Memory B cell (primary cell): ENCODE measurements around the gene WNT7A.

Experiments
- ATAC-seq: fragments of 150-1000 bp; cut with Tn5 transposase; 2 replicates; pipeline ENCODE4 v1.10.0; 2021; ENCODE audit warnings: low read depth, mild to moderate bottlenecking, moderate library complexity
- DNase-seq, 2 donors: peaks; one replicate each; pipeline ENCODE4 v3.0.0; 2022; ENCODE audit warnings: low spot score in 2 of 2
- H3K27ac Mint-ChIP-seq: one replicate; pipeline ENCODE4 v1.8.0; 2022; ENCODE audit warnings: mild to moderate bottlenecking, moderate library complexity, mixed read lengths
- H3K27me3 Mint-ChIP-seq: one replicate; pipeline ENCODE4 v1.8.0; 2022; ENCODE audit warnings: mixed read lengths
- H3K36me3 Mint-ChIP-seq: one replicate; pipeline ENCODE4 v1.8.0; 2022; ENCODE audit warnings: mild to moderate bottlenecking, mixed read lengths
- H3K4me1 Mint-ChIP-seq: one replicate; pipeline ENCODE4 v1.8.0; 2022; ENCODE audit warnings: mixed read lengths
- H3K4me3 Mint-ChIP-seq: one replicate; pipeline ENCODE4 v1.8.0; 2022; ENCODE audit warnings: mild to moderate bottlenecking, moderate library complexity, mixed read lengths
- H3K9me3 Mint-ChIP-seq: one replicate; pipeline ENCODE4 v1.8.0; 2022; ENCODE audit warnings: mixed read lengths

WNT7A gene

GRCh38 chr3:13879102-13879945 lies 547 bp downstream of the WNT7A start:
- H3K4me3 Mint-ChIP-seq, result no peak overlapping the region
- H3K27me3 Mint-ChIP-seq, result peaks cover 36% of the 10 kb centered on the region
- no peak overlapping the region for H3K27ac Mint-ChIP-seq
- ATAC-seq, result no peak
- H3K4me1 Mint-ChIP-seq, result peaks cover 2% of the 10 kb centered on the region
- H3K9me3 Mint-ChIP-seq, result peaks cover 6% of the 10 kb centered on the region
- no peak for DNase-seq
- H3K36me3 Mint-ChIP-seq, result no peaks in the 10 kb centered on the region

- Mint-ChIP-seq H3K36me3 (no peaks in the 10 kb centered on the region), H3K9me3 (peaks cover 6% of the 10 kb centered on the region), H3K4me1 (peaks cover 2% of the 10 kb centered on the region), H3K27ac (no peak overlapping the region), H3K4me3 (peak overlapping the region; percentile 54), H3K27me3 (peaks cover 33% of the 10 kb centered on the region)
- ATAC-seq (no peak), DNase-seq (no peak)
These were observed 1.4 kb downstream of the WNT7A start for GRCh38 chr3:13878281-13879101.

GRCh38 chr3:13877911-13878280 lies 2.0 kb downstream of the WNT7A start:
- DNase-seq, result no peak
- peaks cover 6% of the 10 kb centered on the region for H3K9me3 Mint-ChIP-seq
- H3K4me3 Mint-ChIP-seq, result no peak overlapping the region
- peaks cover 2% of the 10 kb centered on the region for H3K4me1 Mint-ChIP-seq
- no peak for ATAC-seq
- H3K27ac Mint-ChIP-seq, result no peak overlapping the region
- peaks cover 34% of the 10 kb centered on the region for H3K27me3 Mint-ChIP-seq
- H3K36me3 Mint-ChIP-seq, result no peaks in the 10 kb centered on the region

- Mint-ChIP-seq H3K27ac (no peak overlapping the region), H3K36me3 (no peaks in the 10 kb centered on the region), H3K9me3 (peaks cover 5% of the 10 kb centered on the region), H3K4me3 (no peak overlapping the region), H3K27me3 (peaks cover 28% of the 10 kb centered on the region), H3K4me1 (peaks cover 2% of the 10 kb centered on the region)
- ATAC-seq (no peak), DNase-seq (no peak)
These were observed 3.3 kb downstream of the WNT7A start for GRCh38 chr3:13876451-13877100.

GRCh38 chr3:13874891-13875290 lies 5.0 kb downstream of the WNT7A start:
- peaks cover 6% of the 10 kb centered on the region for H3K9me3 Mint-ChIP-seq
- DNase-seq, result no peak
- no peak overlapping the region for H3K27ac Mint-ChIP-seq
- peaks cover 2% of the 10 kb centered on the region for H3K4me1 Mint-ChIP-seq
- H3K36me3 Mint-ChIP-seq, result no peaks in the 10 kb centered on the region
- H3K4me3 Mint-ChIP-seq, result no peak overlapping the region
- H3K27me3 Mint-ChIP-seq, result peaks cover 23% of the 10 kb centered on the region
- ATAC-seq, result no peak

GRCh38 chr3:13873818-13874217 lies 6.1 kb downstream of the WNT7A start:
- no peak for ATAC-seq
- Mint-ChIP-seq H3K27me3 (peaks cover 24% of the 10 kb centered on the region), H3K9me3 (peaks cover 12% of the 10 kb centered on the region)

GRCh38 chr3:13872451-13872850 lies 7.4 kb downstream of the WNT7A start:
- no peaks in the 10 kb centered on the region for H3K36me3 Mint-ChIP-seq
- no peaks in the 10 kb centered on the region for H3K4me1 Mint-ChIP-seq
- H3K27me3 Mint-ChIP-seq, result peaks cover 23% of the 10 kb centered on the region
- ATAC-seq (no peak), DNase-seq (no peak)
- no peak overlapping the region for H3K27ac Mint-ChIP-seq
- no peak overlapping the region for H3K4me3 Mint-ChIP-seq
- H3K9me3 Mint-ChIP-seq, result peaks cover 16% of the 10 kb centered on the region

More at GRCh38 chr3:13873818-13874217, 6.1 kb downstream of the WNT7A start:
- H3K36me3 Mint-ChIP-seq, result no peaks in the 10 kb centered on the region
- no peak for DNase-seq
- no peak overlapping the region for H3K27ac Mint-ChIP-seq
- peaks cover under 1% of the 10 kb centered on the region for H3K4me1 Mint-ChIP-seq
- no peak overlapping the region for H3K4me3 Mint-ChIP-seq

- no peak overlapping the region for H3K4me3 Mint-ChIP-seq
- H3K9me3 Mint-ChIP-seq, result peaks cover 16% of the 10 kb centered on the region
- DNase-seq (no peak), ATAC-seq (no peak)
- no peak overlapping the region for H3K27ac Mint-ChIP-seq
- H3K36me3 Mint-ChIP-seq, result no peaks in the 10 kb centered on the region
- H3K4me1 Mint-ChIP-seq, result no peaks in the 10 kb centered on the region
- peaks cover 18% of the 10 kb centered on the region for H3K27me3 Mint-ChIP-seq
These were observed 8.1 kb downstream of the WNT7A start for GRCh38 chr3:13871791-13872190.

- peaks cover 18% of the 10 kb centered on the region for H3K27me3 Mint-ChIP-seq
- no peak for DNase-seq
- no peak overlapping the region for H3K27ac Mint-ChIP-seq
- no peaks in the 10 kb centered on the region for H3K36me3 Mint-ChIP-seq
- no peak overlapping the region for H3K4me3 Mint-ChIP-seq
- ATAC-seq, result no peak
- H3K9me3 Mint-ChIP-seq, result peaks cover 16% of the 10 kb centered on the region
- H3K4me1 Mint-ChIP-seq, result no peaks in the 10 kb centered on the region
These were observed 9.0 kb downstream of the WNT7A start for GRCh38 chr3:13870902-13871301.

- Mint-ChIP-seq H3K27me3 (peaks cover 18% of the 10 kb centered on the region), H3K9me3 (peaks cover 16% of the 10 kb centered on the region), H3K27ac (no peak overlapping the region), H3K4me3 (no peak overlapping the region), H3K4me1 (no peaks in the 10 kb centered on the region), H3K36me3 (no peaks in the 10 kb centered on the region)
- no peak for ATAC-seq
- no peak for DNase-seq
These were observed 10.0 kb downstream of the WNT7A start for GRCh38 chr3:13869761-13870343.

- no peaks in the 10 kb centered on the region for H3K36me3 Mint-ChIP-seq
- ATAC-seq (no peak), DNase-seq (no peak)
- peaks cover 22% of the 10 kb centered on the region for H3K27me3 Mint-ChIP-seq
- H3K4me3 Mint-ChIP-seq, result no peak overlapping the region
- no peak overlapping the region for H3K27ac Mint-ChIP-seq
- H3K9me3 Mint-ChIP-seq, result peaks cover 16% of the 10 kb centered on the region
- H3K4me1 Mint-ChIP-seq, result no peaks in the 10 kb centered on the region
These were observed 10.8 kb downstream of the WNT7A start for GRCh38 chr3:13868844-13869724.

- Mint-ChIP-seq H3K27me3 (peaks cover 22% of the 10 kb centered on the region), H3K4me1 (no peaks in the 10 kb centered on the region), H3K27ac (no peak overlapping the region), H3K36me3 (no peaks in the 10 kb centered on the region), H3K4me3 (no peak overlapping the region), H3K9me3 (peaks cover 16% of the 10 kb centered on the region)
- DNase-seq (no peak), ATAC-seq (no peak)
These were observed 12.1 kb downstream of the WNT7A start for GRCh38 chr3:13867732-13868131.
